Tibial nerve (tissue), 4 donors: ENCODE data around the gene GFPT2. TPM values are rescaled to one million over a fixed set of nuclear protein-coding genes. Genes with fewer than 3 reads are reported as not detected.

Source experiments
- DNase-seq, 2 donors: peaks; one replicate each; pipeline ENCODE4 v3.0.0-alpha.2; 2019; ENCODE audit warnings: low spot score in 2 of 2
- H3K27ac ChIP-seq, 4 donors: fragments of 200-600 bp; sonication (generic) in 3 of 4; one replicate each; pipeline ENCODE4 v1.5.1; 2017 to 2019; ENCODE audit warnings: mild to moderate bottlenecking in 1 of 4
- H3K27me3 ChIP-seq, 2 donors: fragments of 200-600 bp; sonication (generic) in 1 of 2; one replicate each; pipeline versions ENCODE4 v1.5.1 to v1.6.0; 2017 to 2019
- H3K36me3 ChIP-seq, 3 donors: fragments of 200-600 bp; sonication (generic); one replicate each; pipeline ENCODE4 v1.5.1; 2018 to 2019
- H3K4me1 ChIP-seq, 4 donors: fragments of 200-600 bp; sonication (generic) in 3 of 4; one replicate each; pipeline ENCODE4 v1.5.1; 2017 to 2019
- H3K4me3 ChIP-seq, 4 donors: fragments of 200-600 bp; sonication (generic) in 3 of 4; one replicate each; pipeline ENCODE4 v1.5.1; 2017 to 2019; ENCODE audit warnings: mild to moderate bottlenecking in 1 of 4, moderate library complexity in 1 of 4
- H3K9me3 ChIP-seq, 4 donors: fragments of 200-600 bp; sonication (generic) in 3 of 4; one replicate each; pipeline ENCODE4 v1.5.1; 2017 to 2019
- CTCF ChIP-seq, 5 experiments: fragments of 200-600 bp in 3 of 5; fragments of 450-650 bp in 2 of 5; sonication (generic) in 3 of 5; IDR thresholded peaks; one replicate each; pipeline ENCODE4 v1.5.1; 2016 to 2019; ENCODE audit warnings: antibody characterized with exemption in 5 of 5, mild to moderate bottlenecking in 3 of 5, moderate library complexity in 2 of 5
- EP300 ChIP-seq, 2 donors: sonication (generic); formaldehyde crosslinking; IDR thresholded peaks; one replicate each; pipeline ENCODE4 v1.6.1; 2017; ENCODE audit warnings: antibody characterized with exemption in 2 of 2, mild to moderate bottlenecking in 1 of 2
- POLR2A ChIP-seq, 2 donors: fragments of 450-650 bp; IDR thresholded peaks; one replicate each; pipeline ENCODE4 v1.6.1; 2017; ENCODE audit warnings: antibody characterized with exemption in 2 of 2, mild to moderate bottlenecking in 2 of 2, moderate library complexity in 2 of 2
- WGBS, 2 donors: methylation state at CpG; one replicate each; pipeline ENCODE4 v1.1.5; 2018; 5-methylcytosine and 5-hydroxymethylcytosine counted together
- total RNA-seq, 4 donors: library from RNA; depleted of rRNA; stranded (reverse); fragments of >200 nt; gene quantifications; one replicate each; pipeline ENCODE4 v1.1.0, GENCODE V29; 2016

GFPT2 gene
- total RNA-seq, 4 donors from 2014 or later = 36.1 to 64.5 (median 49.2) TPM

- WGBS, 2 donors = 76 to 77% methylated on average over 16 of the region's 16 CpGs
- Histone ChIP-seq H3K27me3 (no peaks in the 10 kb centered on the region), H3K4me1 (peaks cover 0 to 10% (median 2%) of the 10 kb centered on the region in 4 donors), H3K36me3 (peaks cover 0 to 59% (median 0%) of the 10 kb centered on the region in 3 donors), H3K27ac (peak overlapping the region in 2 of 4 donors; percentile 66 to 72), H3K4me3 (no peak overlapping the region), H3K9me3 (no peaks in the 10 kb centered on the region)
- peak; percentile 60 to 81 for DNase-seq
- no peak for TF ChIP-seq POLR2A (IDR thresholded peaks at IDR 0.05)
- peak in 1 of 2 donors; percentile 85 for TF ChIP-seq EP300 (IDR thresholded peaks at IDR 0.05)
These were observed 22.1 kb downstream of the GFPT2 start for GRCh38 chr5:180330810-180331646.

GRCh38 chr5:180330270-180330648 is 22.9 kb downstream of the GFPT2 start:
- Histone ChIP-seq H3K27me3 (no peaks in the 10 kb centered on the region), H3K36me3 (peaks cover 0 to 56% (median 0%) of the 10 kb centered on the region in 3 donors), H3K27ac (peak overlapping the region in 2 of 4 donors; percentile 21 to 51), H3K9me3 (no peaks in the 10 kb centered on the region), H3K4me1 (peaks cover 0 to 10% (median 2%) of the 10 kb centered on the region in 4 donors), H3K4me3 (no peak overlapping the region)
- WGBS, 2 donors = 84 to 85% methylated on average over 5 of the region's 5 CpGs
- TF ChIP-seq POLR2A (IDR thresholded peaks at IDR 0.05) (no peak), EP300 (IDR thresholded peaks at IDR 0.05) (no peak), CTCF (IDR thresholded peaks at IDR 0.05) (no peak)
- DNase-seq = no peak

- no peaks in the 10 kb centered on the region for H3K27me3 ChIP-seq
- no peaks in the 10 kb centered on the region for H3K9me3 ChIP-seq
- peaks cover 0 to 14% (median 4%) of the 10 kb centered on the region in 4 donors for H3K4me1 ChIP-seq
- no peak overlapping the region for H3K4me3 ChIP-seq
- H3K36me3 ChIP-seq = peaks cover 0 to 51% (median 0%) of the 10 kb centered on the region in 3 donors
- DNase-seq = no peak
- peak overlapping the region in 2 of 4 donors; percentile 21 to 51 for H3K27ac ChIP-seq
- no peak for TF ChIP-seq EP300 (IDR thresholded peaks at IDR 0.05)
- TF ChIP-seq CTCF (IDR thresholded peaks at IDR 0.05) = no peak
- TF ChIP-seq POLR2A (IDR thresholded peaks at IDR 0.05) = no peak
- 88 to 94% methylated on average over 8 of the region's 8 CpGs for WGBS, 2 donors
These were observed 23.4 kb downstream of the GFPT2 start for GRCh38 chr5:180329606-180330269.

- Histone ChIP-seq H3K4me3 (no peak overlapping the region), H3K4me1 (peaks cover 0 to 20% (median 5%) of the 10 kb centered on the region in 4 donors), H3K27ac (peak overlapping the region in 1 of 4 donors; percentile 51), H3K27me3 (no peaks in the 10 kb centered on the region), H3K36me3 (peaks cover 0 to 45% (median 0%) of the 10 kb centered on the region in 3 donors), H3K9me3 (no peaks in the 10 kb centered on the region)
- 89 to 93% methylated on average over 7 of the region's 7 CpGs for WGBS, 2 donors
- no peak for TF ChIP-seq CTCF (IDR thresholded peaks at IDR 0.05)
- no peak for TF ChIP-seq POLR2A (IDR thresholded peaks at IDR 0.05)
- no peak for TF ChIP-seq EP300 (IDR thresholded peaks at IDR 0.05)
- DNase-seq = no peak
These were observed 24.0 kb downstream of the GFPT2 start for GRCh38 chr5:180329138-180329435.

GRCh38 chr5:180328296-180329137 is 24.6 kb downstream of the GFPT2 start:
- Histone ChIP-seq H3K4me3 (no peak overlapping the region), H3K9me3 (no peaks in the 10 kb centered on the region), H3K36me3 (peaks cover 0 to 45% (median 0%) of the 10 kb centered on the region in 3 donors), H3K27me3 (no peaks in the 10 kb centered on the region), H3K27ac (no peak overlapping the region), H3K4me1 (peaks cover 0 to 26% (median 5%) of the 10 kb centered on the region in 4 donors)
- TF ChIP-seq POLR2A (IDR thresholded peaks at IDR 0.05) = no peak
- TF ChIP-seq CTCF (IDR thresholded peaks at IDR 0.05) = peak; percentile 58 to 73 (median 68)
- no peak for TF ChIP-seq EP300 (IDR thresholded peaks at IDR 0.05)
- 71 to 82% methylated on average over 25 to 31 of the region's 31 CpGs for WGBS, 2 donors
- peak; percentile 76 to 81 for DNase-seq
